ENCODE measurements around the gene LBHD2. TPM values are rescaled to one million over a fixed set of nuclear protein-coding genes. Genes with fewer than 3 reads are reported as not detected.

Gene LBHD2
- total and polyA plus RNA-seq, 2 of the 8 experiments (the other 6 are each of a cell fraction or from before 2014, with no cell fraction given) = not detected

DNA sequence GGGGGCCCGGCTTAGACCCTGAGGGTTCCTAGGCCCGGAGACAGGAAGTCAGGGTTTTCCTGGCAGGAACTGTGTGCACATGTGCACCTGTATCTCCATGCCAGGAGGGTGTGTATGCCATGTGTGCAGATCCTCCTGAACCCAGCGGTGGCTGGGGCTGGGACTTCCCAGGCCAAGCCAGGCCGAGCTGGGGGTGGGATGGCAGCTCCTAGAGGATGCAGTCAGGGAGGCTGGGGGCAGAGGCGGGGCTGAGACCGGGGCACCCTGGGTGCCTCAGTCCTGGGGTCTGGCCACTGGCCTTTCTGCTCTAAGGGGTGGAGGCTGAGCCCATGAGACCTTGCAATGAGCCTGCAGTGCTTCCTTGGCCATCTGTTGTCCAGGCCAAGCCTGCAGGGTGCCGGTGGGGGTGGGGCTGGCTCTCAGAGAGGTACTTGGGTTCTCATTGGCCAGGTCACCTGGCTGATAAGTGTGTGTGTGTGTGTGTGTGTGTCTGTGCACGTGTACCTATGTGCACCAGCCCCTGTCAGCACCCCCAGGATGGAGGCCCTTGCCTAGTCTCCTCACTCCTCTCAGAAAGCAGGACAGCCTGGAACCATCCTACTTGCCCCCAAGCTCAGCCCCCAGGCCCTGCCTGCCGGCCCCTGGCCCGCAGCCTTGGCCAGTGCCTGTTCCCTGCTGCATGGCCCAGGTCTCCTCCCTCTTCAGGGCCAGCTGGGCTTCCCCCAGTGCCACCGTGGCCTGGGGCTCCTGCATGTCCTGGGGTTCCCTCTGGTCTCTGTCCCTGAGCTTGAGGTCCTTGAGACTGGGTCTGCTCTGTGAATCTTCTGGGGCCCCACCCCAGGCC lies 28.6 kb downstream of the LBHD2 start:
- H3K14ac ChIP-seq (ENCODE audit: insufficient read length) = no peak overlapping the region
- peak overlapping the region; percentile 98 for H2BK15ac ChIP-seq (ENCODE audit: low read length)
- no peak overlapping the region for H2AFZ ChIP-seq (ENCODE audit: low read length)
- H4K5ac ChIP-seq (ENCODE audit: insufficient read length, low read depth, low read length) = no peak overlapping the region
- H3K79me1 ChIP-seq (ENCODE audit: low read depth, low read length) = no peaks in the 10 kb centered on the region
- no peaks in the 10 kb centered on the region for H4K20me1 ChIP-seq (replicated peaks in 1 of 2; ENCODE audit: control insufficient read depth in 1 of 2, insufficient read depth in 2 of 2, low read length in 2 of 2)
- no peak overlapping the region for H3K23ac ChIP-seq (ENCODE audit: insufficient read length)
- H3K18ac ChIP-seq (ENCODE audit: extremely low read depth, low read length) = peak overlapping the region; percentile 83
- WGBS, 2 experiments (ENCODE audit: extremely low coverage in 1 of 2, insufficient coverage in 1 of 2, insufficient read length in 1 of 2, insufficient replicate concordance in 2 of 2, low coverage in 1 of 2, low lambda C conversion rate in 2 of 2, missing lambda C conversion rate in 1 of 2) = 88% methylated on average over 6 of the region's 11 CpGs; no CpG with 5 or more reads in 1 of the 2 experiments
- H2AK5ac ChIP-seq (ENCODE audit: low read depth, low read length) = peak overlapping the region; percentile 61; the same call in 1 of the 2 replicates
- H3K27me3 ChIP-seq (replicated peaks in 1 of 4; ENCODE audit: control insufficient read depth in 3 of 4, extremely low read depth in 1 of 4, insufficient read depth in 3 of 4, low read length in 3 of 4) = peaks cover 0 to 4% (median 0%) of the 10 kb centered on the region in 4 experiments; a peak in 3 of 7 replicates
- H3K4ac ChIP-seq (replicated peaks; ENCODE audit: insufficient read length, low read depth, low read length) = peak overlapping the region; percentile 11
- no peaks in the 10 kb centered on the region; the same call in 1 of the 2 replicates for H3K23me2 ChIP-seq (ENCODE audit: low read depth, low read length)
- peak overlapping the region; percentile 78; the same call in 1 of the 2 replicates for H2BK5ac ChIP-seq (ENCODE audit: low read depth, low read length)
- peak overlapping the region; percentile 55 for H4K91ac ChIP-seq (replicated peaks; ENCODE audit: insufficient read length, low read length)
- no peaks in the 10 kb centered on the region for H3K79me2 ChIP-seq (ENCODE audit: control insufficient read depth in 1 of 2, insufficient read depth in 2 of 2, low read length in 2 of 2)
- DNase-seq (ENCODE audit: low read depth in 1 of 2, low spot score in 2 of 2) = no peak
- H3K4me3 ChIP-seq (ENCODE audit: extremely low read depth in 1 of 4, insufficient read depth in 2 of 4, low read depth in 3 of 4, low read length in 4 of 4) = no peak overlapping the region
- H2BK20ac ChIP-seq (ENCODE audit: low read length) = 0 out of 2 replicates have a peak overlapping the region, but pooled peaks have one; percentile 72
- peak overlapping the region; percentile 92 for H2BK120ac ChIP-seq (replicated peaks; ENCODE audit: low read depth, low read length)
- CTCF ChIA-PET (ENCODE audit: partially characterized antibody) = interaction anchor here (0.6 to 0.9 kb wide), 3 partner anchors 36 to 75 kb away, joined by 3 to 5 read pairs (median 4); no protein-coding TSS in a partner anchor
- peak overlapping the region; percentile 74; the same call in 1 of the 2 replicates for H4K8ac ChIP-seq (ENCODE audit: extremely low read depth, insufficient read depth, low read length)
- peaks cover 12 to 43% (median 35%) of the 10 kb centered on the region in 4 experiments for H3K4me1 ChIP-seq (replicated peaks in 1 of 4; ENCODE audit: control insufficient read depth in 3 of 4, insufficient read depth in 4 of 4, low read length in 3 of 4)
- H2BK12ac ChIP-seq (ENCODE audit: low read depth, low read length) = peak overlapping the region; percentile 90; the same call in 1 of the 2 replicates
- H3K27ac ChIP-seq (ENCODE audit: low read depth, low read length) = no peak overlapping the region
- POLR2A ChIA-PET (ENCODE audit: partially characterized antibody) = interaction anchor here (0.6 to 0.9 kb wide), 3 partner anchors 9 to 25 kb away, joined by 3 read pairs; no protein-coding TSS in a partner anchor
- H3K9ac ChIP-seq (replicated peaks in 1 of 4; ENCODE audit: extremely low read depth in 1 of 4, low read depth in 3 of 4, low read length in 3 of 4) = no peak overlapping the region
- H3K9me3 ChIP-seq (ENCODE audit: insufficient read depth in 2 of 2, low read depth in 1 of 2, low read length in 1 of 2) = no peaks in the 10 kb centered on the region
- H3K36me3 ChIP-seq (ENCODE audit: control insufficient read depth in 2 of 4, insufficient read depth in 4 of 4, low read length in 3 of 4) = no peaks in the 10 kb centered on the region
- no peak overlapping the region for H3K56ac ChIP-seq (replicated peaks; ENCODE audit: insufficient read length, low read depth, low read length)
- no peak for FAIRE-seq
- no peak overlapping the region; a peak in 1 of 4 replicates for H3K4me2 ChIP-seq (ENCODE audit: insufficient read depth in 1 of 2, low read depth in 2 of 2, low read length in 2 of 2)
- TF ChIP-seq SRF (IDR thresholded peaks at IDR 0.05; ENCODE audit: low read depth, low read length) = no peak
